ENCODE data around the gene GAB4. TPM values are rescaled to one million over a fixed set of nuclear protein-coding genes. Genes with fewer than 3 reads are reported as not detected.
"Not testable (repeated sequence)": the region's sequence is repeated elsewhere in the genome, so short reads cannot be mapped to it uniquely, and the experiment has no call there.

The GAB4 gene, protein sequence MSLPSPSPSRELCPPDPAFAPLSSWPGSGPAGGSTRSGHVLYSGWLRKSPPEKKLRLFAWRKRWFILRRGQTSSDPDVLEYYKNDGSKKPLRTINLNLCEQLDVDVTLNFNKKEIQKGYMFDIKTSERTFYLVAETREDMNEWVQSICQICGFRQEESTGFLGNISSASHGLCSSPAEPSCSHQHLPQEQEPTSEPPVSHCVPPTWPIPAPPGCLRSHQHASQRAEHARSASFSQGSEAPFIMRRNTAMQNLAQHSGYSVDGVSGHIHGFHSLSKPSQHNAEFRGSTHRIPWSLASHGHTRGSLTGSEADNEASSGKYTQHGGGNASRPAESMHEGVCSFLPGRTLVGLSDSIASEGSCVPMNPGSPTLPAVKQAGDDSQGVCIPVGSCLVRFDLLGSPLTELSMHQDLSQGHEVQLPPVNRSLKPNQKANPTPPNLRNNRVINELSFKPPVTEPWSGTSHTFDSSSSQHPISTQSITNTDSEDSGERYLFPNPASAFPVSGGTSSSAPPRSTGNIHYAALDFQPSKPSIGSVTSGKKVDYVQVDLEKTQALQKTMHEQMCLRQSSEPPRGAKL
- not detected in 2 replicates for total RNA-seq (2014; rRNA removed; shearing (Covaris generic))

DNA sequence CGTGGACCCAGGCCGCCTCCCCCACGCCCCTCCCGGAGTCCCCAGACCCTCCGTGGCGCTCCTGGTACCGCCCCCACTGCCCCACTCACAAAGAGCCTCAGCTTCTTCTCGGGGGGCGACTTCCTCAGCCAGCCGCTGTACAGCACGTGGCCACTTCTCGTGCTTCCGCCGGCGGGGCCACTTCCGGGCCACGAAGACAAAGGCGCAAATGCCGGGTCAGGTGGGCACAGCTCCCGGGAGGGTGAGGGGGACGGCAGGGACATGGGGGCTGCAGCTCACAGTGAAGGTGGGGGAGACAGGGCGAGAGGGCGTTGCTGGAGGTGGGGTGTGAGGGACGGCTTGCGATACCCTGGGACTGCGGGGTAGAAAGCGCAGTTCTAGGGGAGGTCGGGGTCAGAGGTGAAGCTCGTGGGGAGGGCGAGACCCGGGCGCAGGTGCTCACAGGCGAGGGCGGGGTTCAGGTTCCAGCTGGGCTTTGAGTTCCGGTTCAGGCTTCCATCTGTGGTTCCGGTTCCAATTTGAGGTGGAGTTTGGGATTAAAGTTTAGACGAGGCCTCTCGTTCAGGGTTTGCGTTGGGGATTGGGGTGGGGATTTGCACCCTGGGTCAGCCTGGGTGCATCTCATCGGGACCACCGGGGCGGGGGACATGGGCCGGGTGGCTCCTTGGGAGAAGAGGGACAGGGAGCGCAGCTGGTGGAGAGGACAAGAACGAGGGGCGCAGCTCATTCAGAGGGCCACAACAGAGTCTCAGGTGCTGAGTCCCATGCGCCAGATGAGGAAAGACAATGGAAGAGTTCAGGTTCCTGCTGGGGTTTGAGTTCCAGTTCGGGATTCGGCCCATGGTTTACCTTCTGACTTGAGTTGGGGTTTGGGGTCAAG lies at the start of gene GAB4:
GAB4 (minus strand) TSS at position 371 of the 880 bp plus-strand sequence; CDS start at position 263, 108 bp downstream.
- Histone ChIP-seq H3K27me3 (no peaks in the 10 kb centered on the region; the same call in none of the 2 replicates), H3K36me3 (no peaks in the 10 kb centered on the region), H3K4me3 (no peak within 1 kb of the TSS), H3K27ac (no peak within 1 kb of the TSS), H3K9me3 (replicated peaks) (no peaks in the 10 kb centered on the region), H3K4me1 (no peaks in the 10 kb centered on the region)
- no peak for DNase-seq

GRCh38 chr22:17056807-17057206 lies 48.8 kb upstream of the GAB4 start:
- Histone ChIP-seq H3K9me3 (replicated peaks) (no peaks in the 10 kb centered on the region), H3K27ac (no peak overlapping the region), H3K36me3 (peaks cover 3% of the 10 kb centered on the region; the same call in 1 of the 2 replicates), H3K4me3 (no peak overlapping the region), H3K4me1 (no peaks in the 10 kb centered on the region), H3K27me3 (no peaks in the 10 kb centered on the region)
- DNase-seq, result no peak

DNA sequence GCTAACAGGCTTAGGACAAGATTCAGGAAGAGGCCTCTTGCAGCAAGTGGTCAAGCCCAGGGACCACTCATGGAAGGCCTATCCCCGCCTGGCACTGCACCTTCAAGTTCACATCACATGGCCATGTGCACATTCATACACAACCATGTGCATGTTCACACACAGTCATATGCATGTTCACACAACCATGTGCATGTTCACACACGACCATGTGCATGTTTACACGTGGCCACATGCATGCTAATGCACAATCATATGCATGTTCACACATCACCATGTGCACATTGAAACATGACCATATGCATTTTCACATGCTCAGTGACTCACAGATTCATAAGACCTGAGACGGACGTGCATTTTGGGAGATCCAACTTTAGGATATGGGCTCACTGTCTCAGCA lies 48.0 kb upstream of the GAB4 start:
- H3K36me3 ChIP-seq, result peaks cover 3% of the 10 kb centered on the region; the same call in 1 of the 2 replicates
- H3K4me3 ChIP-seq, result no peak overlapping the region
- no peaks in the 10 kb centered on the region for H3K4me1 ChIP-seq
- H3K9me3 ChIP-seq (replicated peaks), result no peaks in the 10 kb centered on the region
- H3K27ac ChIP-seq, result no peak overlapping the region
- DNase-seq, result no peak
- H3K27me3 ChIP-seq, result no peaks in the 10 kb centered on the region

DNA sequence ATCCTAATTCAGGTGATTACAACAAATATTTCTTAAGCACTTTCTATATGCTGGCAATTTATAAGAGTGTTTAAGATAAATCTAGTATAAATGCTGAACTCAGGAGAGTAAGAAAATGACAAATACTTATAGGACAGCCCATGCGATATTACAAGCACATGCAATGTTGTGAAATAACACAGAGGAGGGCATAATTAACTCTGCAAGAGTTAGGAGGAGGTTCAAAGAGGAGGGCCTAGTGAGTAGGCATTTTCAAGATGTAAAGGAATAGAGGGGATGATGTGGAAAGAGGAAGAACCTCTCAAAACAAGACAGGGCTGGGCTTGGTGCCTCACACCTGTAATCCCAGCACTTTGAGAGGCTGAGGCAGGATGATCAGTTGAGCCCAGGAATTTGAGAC lies 39.6 kb upstream of the GAB4 start:
- H3K9me3 ChIP-seq (replicated peaks), result no peaks in the 10 kb centered on the region
- peaks cover 2% of the 10 kb centered on the region; the same call in 1 of the 2 replicates for H3K36me3 ChIP-seq
- H3K4me3 ChIP-seq, result no peak overlapping the region
- no peak for DNase-seq
- no peaks in the 10 kb centered on the region for H3K4me1 ChIP-seq
- H3K27ac ChIP-seq, result no peak overlapping the region
- no peaks in the 10 kb centered on the region for H3K27me3 ChIP-seq

GRCh38 chr22:17046566-17047348 lies 38.7 kb upstream of the GAB4 start:
- H3K4me1 ChIP-seq, result no peaks in the 10 kb centered on the region
- no peak overlapping the region for H3K4me3 ChIP-seq
- no peaks in the 10 kb centered on the region for H3K27me3 ChIP-seq
- no peak for DNase-seq
- no peak overlapping the region for H3K27ac ChIP-seq
- H3K36me3 ChIP-seq, result peaks cover 2% of the 10 kb centered on the region; the same call in 1 of the 2 replicates
- no peaks in the 10 kb centered on the region for H3K9me3 ChIP-seq (replicated peaks)

GRCh38 chr22:17043521-17043920 lies 35.5 kb upstream of the GAB4 start:
- H3K4me3 ChIP-seq, result no peak overlapping the region
- H3K4me1 ChIP-seq, result no peaks in the 10 kb centered on the region

DNA sequence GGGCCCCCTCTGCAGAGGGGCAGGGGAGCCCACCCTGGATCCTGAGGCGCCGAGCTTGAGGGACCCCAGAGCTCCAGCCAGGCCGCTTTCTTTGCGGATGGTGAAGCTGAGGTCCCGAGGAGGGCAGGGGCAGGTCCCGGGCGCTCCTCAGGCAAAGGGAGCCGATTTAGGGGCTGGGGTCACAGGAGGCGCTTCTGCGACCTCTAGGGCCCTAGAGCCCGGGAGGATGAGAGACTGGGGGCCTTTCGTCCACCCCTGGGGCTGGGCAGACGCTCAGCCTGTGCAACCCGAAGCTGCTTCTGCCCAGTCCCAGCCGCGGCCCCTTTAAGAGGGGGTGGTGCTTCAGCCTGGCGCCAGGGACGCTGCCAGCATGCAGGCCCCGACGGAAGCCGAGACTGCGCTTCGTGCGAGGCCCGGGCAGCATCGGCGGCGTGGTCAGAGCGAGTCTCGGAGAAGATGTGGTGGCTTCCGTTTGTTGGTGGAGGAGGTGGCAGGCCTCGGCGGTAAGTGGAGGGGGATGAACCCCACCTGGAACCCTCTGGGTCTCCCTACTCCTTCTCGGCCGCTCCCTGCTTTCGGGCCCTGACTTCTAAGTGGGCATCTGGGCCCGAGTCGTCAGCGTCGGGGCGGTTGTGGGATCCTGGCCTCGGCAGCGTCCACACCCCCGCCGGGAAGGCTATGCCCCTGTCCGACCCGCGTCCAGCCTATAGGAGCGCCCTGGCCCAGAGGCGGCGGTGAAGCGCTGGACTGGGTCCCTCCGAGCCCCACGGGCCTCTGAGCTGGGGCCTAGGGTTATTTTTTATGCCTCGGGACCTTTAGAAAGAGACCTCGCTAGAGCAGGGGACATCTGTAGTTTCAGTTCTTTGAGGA lies 29.1 kb upstream of the GAB4 start:
- H3K4me3 ChIP-seq, result peak overlapping the region; percentile 76
- DNase-seq, result peak; percentile 57 to 61

More at GRCh38 chr22:17043521-17043920, 35.5 kb upstream of the GAB4 start:
- Histone ChIP-seq H3K27me3 (no peaks in the 10 kb centered on the region), H3K27ac (no peak overlapping the region), H3K9me3 (replicated peaks) (no peaks in the 10 kb centered on the region), H3K36me3 (no peaks in the 10 kb centered on the region; the same call in 1 of the 2 replicates)
- no peak for DNase-seq

GRCh38 chr22:17035976-17036841 lies 28.2 kb upstream of the GAB4 start:
- H3K4me1 ChIP-seq; H3K9me3 ChIP-seq (replicated peaks); H3K27me3 ChIP-seq; H3K27ac ChIP-seq; H3K36me3 ChIP-seq: not testable (repeated sequence)
- H3K4me3 ChIP-seq, result peak overlapping the region; percentile 54
- DNase-seq, result peak; percentile 12 to 25

More for the DNA sequence above, 29.1 kb upstream of the GAB4 start:
- H3K9me3 ChIP-seq (replicated peaks); H3K36me3 ChIP-seq; H3K27me3 ChIP-seq; H3K4me1 ChIP-seq: not testable (repeated sequence)
- H3K27ac ChIP-seq, result peak overlapping the region; percentile 75

- Histone ChIP-seq H3K9me3 (replicated peaks) (no peaks in the 10 kb centered on the region), H3K27me3 (no peaks in the 10 kb centered on the region), H3K27ac (no peak overlapping the region), H3K4me1 (no peaks in the 10 kb centered on the region), H3K36me3 (no peaks in the 10 kb centered on the region; the same call in 1 of the 2 replicates), H3K4me3 (no peak overlapping the region)
- peak in 1 of 2 experiments; percentile 19 for DNase-seq
These were observed 27.2 kb upstream of the GAB4 start for GRCh38 chr22:17035246-17035645.

GRCh38 chr22:17034532-17034931 lies 26.5 kb upstream of the GAB4 start:
- H3K27ac ChIP-seq, H3K36me3 ChIP-seq, H3K4me3 ChIP-seq: not testable (repeated sequence)

GRCh38 chr22:17032277-17032676 lies 24.3 kb upstream of the GAB4 start:
- H3K27ac ChIP-seq; H3K9me3 ChIP-seq (replicated peaks); H3K27me3 ChIP-seq; H3K36me3 ChIP-seq; H3K4me3 ChIP-seq; H3K4me1 ChIP-seq; DNase-seq: not testable (repeated sequence)

More at GRCh38 chr22:17034532-17034931, 26.5 kb upstream of the GAB4 start:
- not testable (repeated sequence) for H3K9me3 ChIP-seq (replicated peaks); DNase-seq; H3K4me1 ChIP-seq; H3K27me3 ChIP-seq

DNA sequence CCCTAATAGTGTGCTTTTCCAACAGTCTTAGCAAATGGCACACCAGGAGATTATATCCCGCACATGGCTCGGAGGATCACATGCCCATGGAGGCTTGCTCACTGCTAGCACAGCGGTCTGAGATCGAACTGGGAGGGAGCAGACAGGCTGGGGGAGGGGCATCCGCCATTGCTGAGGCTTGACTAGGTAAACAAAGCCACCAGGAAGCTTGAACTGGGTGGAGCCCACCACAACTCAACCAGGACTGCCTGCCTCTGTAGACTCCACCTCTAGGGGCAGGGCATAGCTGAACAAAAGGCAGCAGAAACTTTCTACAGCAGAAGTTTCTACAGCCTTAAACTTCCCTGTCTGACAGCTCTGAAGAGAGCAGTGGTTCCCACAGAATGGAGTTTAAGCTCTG lies 16.4 kb upstream of the GAB4 start:
- H3K4me1 ChIP-seq; H3K4me3 ChIP-seq; H3K27ac ChIP-seq; DNase-seq; H3K27me3 ChIP-seq; H3K9me3 ChIP-seq (replicated peaks); H3K36me3 ChIP-seq: not testable (repeated sequence)

DNA sequence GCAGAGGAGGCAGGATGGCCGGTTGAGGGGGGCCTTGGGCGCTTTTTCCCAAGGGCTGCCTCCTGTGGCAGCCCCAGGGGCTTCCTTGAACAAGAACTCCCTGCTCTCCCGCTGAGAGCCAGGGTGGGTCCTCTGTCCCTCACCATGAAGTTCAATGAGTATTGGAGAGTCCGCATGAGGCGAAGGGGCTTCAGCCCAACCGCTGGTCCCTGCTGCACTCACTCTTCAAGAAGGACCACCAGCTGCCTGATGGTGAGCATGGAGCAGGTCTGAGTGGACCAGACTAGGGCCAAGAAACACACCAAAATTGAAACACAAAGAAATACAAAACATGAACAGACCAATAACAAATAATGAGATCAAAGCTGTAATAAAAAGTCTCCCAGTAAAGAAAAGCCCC lies 7.5 kb upstream of the GAB4 start:
- H3K27ac ChIP-seq; H3K36me3 ChIP-seq; H3K4me1 ChIP-seq; H3K4me3 ChIP-seq; H3K9me3 ChIP-seq (replicated peaks); H3K27me3 ChIP-seq; DNase-seq: not testable (repeated sequence)

All from SJCRH30 (cell line).